WTC11 (cell line): ENCODE measurements around the gene LIFR.

Experiments used
- ATF3 ChIP-seq: sonication (generic); formaldehyde crosslinking; conservative IDR thresholded peaks from 2 replicates; pipeline ENCODE4 v1.8.1; 2022; ENCODE audit warnings: mild to moderate bottlenecking, missing genetic modification reagents
- ATF6 ChIP-seq: sonication (generic); formaldehyde crosslinking; IDR thresholded peaks from 2 replicates; pipeline ENCODE4 v1.8.1; 2023; ENCODE audit warnings: mild to moderate bottlenecking, missing genetic modification reagents
- CREB1 ChIP-seq: sonication (generic); formaldehyde crosslinking; IDR thresholded peaks from 2 replicates; pipeline ENCODE4 v1.8.0; 2023; ENCODE audit warnings: mild to moderate bottlenecking, missing genetic modification reagents
- CTCF ChIP-seq: fragments of 200-600 bp; IDR thresholded peaks from 2 replicates; pipeline ENCODE4 v1.8.0; 2022; ENCODE audit warnings: antibody characterized with exemption
- E2F1 ChIP-seq: sonication (generic); formaldehyde crosslinking; IDR thresholded peaks from 2 replicates; pipeline ENCODE4 v1.8.0; 2022; ENCODE audit warnings: mild to moderate bottlenecking, missing genetic modification reagents
- E2F5 ChIP-seq: sonication (generic); formaldehyde crosslinking; IDR thresholded peaks from 2 replicates; pipeline ENCODE4 v1.8.1; 2022; ENCODE audit warnings: mild to moderate bottlenecking, moderate library complexity, missing genetic modification reagents
- GABPB1 ChIP-seq: sonication (generic); formaldehyde crosslinking; IDR thresholded peaks from 2 replicates; pipeline ENCODE4 v1.8.1; 2023; ENCODE audit warnings: mild to moderate bottlenecking, missing genetic modification reagents
- MAX ChIP-seq: sonication (generic); formaldehyde crosslinking; IDR thresholded peaks from 2 replicates; pipeline ENCODE4 v1.8.0; 2022; ENCODE audit warnings: mild to moderate bottlenecking, missing genetic modification reagents
- NR3C1 ChIP-seq: sonication (generic); formaldehyde crosslinking; conservative IDR thresholded peaks from 2 replicates; pipeline ENCODE4 v1.8.1; 2023; ENCODE audit warnings: low read depth, mild to moderate bottlenecking, missing genetic modification reagents
- TEAD4 ChIP-seq: sonication (generic); formaldehyde crosslinking; IDR thresholded peaks from 2 replicates; pipeline ENCODE4 v1.8.0; 2022; ENCODE audit warnings: mild to moderate bottlenecking, missing genetic modification reagents
- ZNF317 ChIP-seq: sonication (generic); formaldehyde crosslinking; IDR thresholded peaks from 2 replicates; pipeline ENCODE4 v1.8.1; 2023; ENCODE audit warnings: low read depth, mild to moderate bottlenecking, moderate library complexity, missing genetic modification reagents, borderline replicate concordance
- ZNF416 ChIP-seq: fragments of 250-450 bp; sonication (Bioruptor Pico); IDR thresholded peaks from 2 replicates; pipeline ENCODE4 v1.9.0; 2021; ENCODE audit warnings: mild to moderate bottlenecking, inconsistent platforms

GRCh38 chr5:38540314-38540713, 16.1 kb downstream of the LIFR start:
- TF ChIP-seq NR3C1 (no peak), CTCF (no peak), GABPB1 (CRISPR knock-in tag) (no peak), E2F5 (CRISPR knock-in tag) (no peak), ATF3 (CRISPR knock-in tag) (no peak), CREB1 (CRISPR knock-in tag) (no peak), TEAD4 (CRISPR knock-in tag) (no peak), ZNF416 (no peak), ZNF317 (CRISPR knock-in tag) (no peak), MAX (CRISPR knock-in tag) (no peak), ATF6 (CRISPR knock-in tag) (no peak), E2F1 (CRISPR knock-in tag) (no peak)
